Stomach (tissue), 9 donors: Measurements from ENCODE around the gene GLP2R. TPM values are rescaled to one million over a fixed set of nuclear protein-coding genes. Genes with fewer than 3 reads are reported as not detected.

Experiments
- DNase-seq, 2 donors: peaks; one replicate each; pipeline versions ENCODE4 v3.0.0 to v3.0.0-alpha.2; 2013 to 2019
- H3K27ac ChIP-seq, 5 donors: fragments of 200-600 bp in 4 of 5; sonication (generic) in 4 of 5; one replicate each; pipeline ENCODE4 v1.5.1; 2013 to 2019; ENCODE audit warnings: mild to moderate bottlenecking in 1 of 5, moderate library complexity in 1 of 5
- H3K27me3 ChIP-seq, 3 donors: fragments of 200-600 bp; sonication (generic); one replicate each; pipeline ENCODE4 v1.5.1; 2017 to 2019; ENCODE audit warnings: mixed run types in 1 of 3
- H3K36me3 ChIP-seq, 4 donors: fragments of 200-600 bp; sonication (generic); 1 replicate in 3 of 4; 2 replicates in 1 of 4; pipeline ENCODE4 v1.5.1; 2016 to 2019
- H3K4me1 ChIP-seq, 4 donors: fragments of 200-600 bp; sonication (generic); one replicate each; pipeline ENCODE4 v1.5.1; 2016 to 2019
- H3K4me3 ChIP-seq, 4 donors: fragments of 200-600 bp; sonication (generic) in 3 of 4; one replicate each; pipeline ENCODE4 v1.5.1; 2016 to 2019; ENCODE audit warnings: mild to moderate bottlenecking in 1 of 4
- H3K9me3 ChIP-seq, 4 donors: fragments of 200-600 bp; sonication (generic); one replicate each; pipeline ENCODE4 v1.5.1; 2016 to 2019
- EP300 ChIP-seq: sonication (generic); formaldehyde crosslinking; IDR thresholded peaks from one replicate; pipeline ENCODE4 v1.6.1; 2017; ENCODE audit warnings: antibody characterized with exemption
- POLR2A ChIP-seq, 4 donors: fragments of 450-650 bp; IDR thresholded peaks; one replicate each; pipeline ENCODE4 v1.6.1; 2016; ENCODE audit warnings: antibody characterized with exemption in 4 of 4, control low read depth in 2 of 4, mild to moderate bottlenecking in 1 of 4, moderate library complexity in 1 of 4
- POLR2AphosphoS5 ChIP-seq, 3 donors: sonication (generic); formaldehyde crosslinking; IDR thresholded peaks; one replicate each; pipeline ENCODE4 v1.6.1; 2016; ENCODE audit warnings: antibody characterized with exemption in 3 of 3
- WGBS, 5 donors: extraction: QIAGEN DNeasy Blood & Tissue Kit in 3 of 5; methylation state at CpG; one replicate each; pipeline versions ENCODE4 v1.1.5 to v1.1.7; 2013 to 2018; 5-methylcytosine and 5-hydroxymethylcytosine counted together
- intact Hi-C: fragments of 100-400 bp; cut with DNase I; formaldehyde crosslinking; loops from one replicate; pipeline ENCODE4 v1.15.1; 2023; ENCODE audit warnings: low total_unique reads
- polyA plus RNA-seq, 3 donors: library from polyadenylated mRNA; stranded (reverse); fragments of 200-250 nt; gene quantifications; one replicate each; pipeline ENCODE4 v1.2.3, GENCODE V29; 2013
- total RNA-seq, 5 donors: library from RNA; depleted of rRNA; stranded (reverse); fragments of >200 nt; gene quantifications; one replicate each; pipeline versions ENCODE4 v1.1.0 to v1.2.3, GENCODE V29; 2014 to 2016
- TF ChIP-seq, protein P1 (sequence below), 7 experiments: fragments of 450-650 bp in 4 of 7; fragments of 200-600 bp in 3 of 7; sonication (generic) in 3 of 7; IDR thresholded peaks; one replicate each; pipeline ENCODE4 v1.5.1; 2016 to 2019; ENCODE audit warnings: antibody characterized with exemption in 7 of 7, control low read depth in 2 of 7, mild to moderate bottlenecking in 1 of 7
- donor health status: healthy with polysubstance abuse.
- donor health status: Bipolar disorder and iron deficiency.
- donor health status: healthy.

The GLP2R gene
- total and polyA plus RNA-seq, 8 donors = 0.40 to 15.4 (median 5.8) TPM

DNA sequence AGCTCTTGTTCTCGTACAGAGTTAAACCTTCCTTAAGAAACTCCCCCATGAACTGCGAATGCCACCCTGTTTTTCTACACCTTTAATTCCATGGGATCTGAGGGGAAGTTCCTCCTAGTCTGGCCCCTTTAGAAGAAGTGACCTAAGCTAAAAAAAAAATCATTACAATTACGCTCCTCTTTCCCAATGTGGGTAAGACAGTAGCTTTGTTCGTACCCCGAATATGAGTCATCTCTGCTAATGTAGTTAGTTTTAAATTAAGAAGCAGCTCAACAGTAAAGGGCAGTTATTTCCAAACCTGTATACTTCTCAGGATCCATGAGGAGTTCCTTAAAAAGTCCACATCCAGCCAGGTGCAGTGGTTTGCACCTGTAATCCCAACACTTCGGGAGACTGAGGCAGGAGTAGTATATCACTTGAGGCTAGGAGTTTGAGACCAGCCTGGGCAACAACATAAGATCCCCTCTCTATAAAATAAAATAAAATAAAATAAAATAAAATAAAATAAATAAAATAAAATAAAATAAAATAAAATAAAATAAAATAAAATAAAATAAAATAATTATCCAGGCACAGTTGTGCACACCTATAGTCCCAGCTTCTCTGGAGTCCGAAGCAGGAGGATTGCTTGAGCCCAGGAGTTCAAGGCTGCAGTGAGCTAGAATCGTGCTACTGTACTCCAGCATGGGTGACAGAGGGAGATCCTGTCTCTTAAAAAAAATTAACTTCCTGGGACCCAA is 53.2 kb downstream of the GLP2R start:
- Histone ChIP-seq H3K27ac (no peak overlapping the region), H3K9me3 (peaks cover 0 to 24% (median 22%) of the 10 kb centered on the region in 4 donors), H3K4me1 (peaks cover 0 to 20% (median 7%) of the 10 kb centered on the region in 4 donors), H3K27me3 (peaks cover 0 to 4% (median 0%) of the 10 kb centered on the region in 3 donors), H3K4me3 (no peak overlapping the region), H3K36me3 (no peaks in the 10 kb centered on the region)
- intact Hi-C loops = no loop called here
- TF ChIP-seq, protein P1, sequence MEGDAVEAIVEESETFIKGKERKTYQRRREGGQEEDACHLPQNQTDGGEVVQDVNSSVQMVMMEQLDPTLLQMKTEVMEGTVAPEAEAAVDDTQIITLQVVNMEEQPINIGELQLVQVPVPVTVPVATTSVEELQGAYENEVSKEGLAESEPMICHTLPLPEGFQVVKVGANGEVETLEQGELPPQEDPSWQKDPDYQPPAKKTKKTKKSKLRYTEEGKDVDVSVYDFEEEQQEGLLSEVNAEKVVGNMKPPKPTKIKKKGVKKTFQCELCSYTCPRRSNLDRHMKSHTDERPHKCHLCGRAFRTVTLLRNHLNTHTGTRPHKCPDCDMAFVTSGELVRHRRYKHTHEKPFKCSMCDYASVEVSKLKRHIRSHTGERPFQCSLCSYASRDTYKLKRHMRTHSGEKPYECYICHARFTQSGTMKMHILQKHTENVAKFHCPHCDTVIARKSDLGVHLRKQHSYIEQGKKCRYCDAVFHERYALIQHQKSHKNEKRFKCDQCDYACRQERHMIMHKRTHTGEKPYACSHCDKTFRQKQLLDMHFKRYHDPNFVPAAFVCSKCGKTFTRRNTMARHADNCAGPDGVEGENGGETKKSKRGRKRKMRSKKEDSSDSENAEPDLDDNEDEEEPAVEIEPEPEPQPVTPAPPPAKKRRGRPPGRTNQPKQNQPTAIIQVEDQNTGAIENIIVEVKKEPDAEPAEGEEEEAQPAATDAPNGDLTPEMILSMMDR (IDR thresholded peaks at IDR 0.05) = no peak
- TF ChIP-seq POLR2AphosphoS5 (IDR thresholded peaks at IDR 0.05) (no peak), EP300 (no peak), POLR2A (IDR thresholded peaks at IDR 0.05) (no peak)
- no peak for DNase-seq
- 81 to 89% (median 85%) methylated on average over 8 of the region's 8 CpGs for WGBS, 5 donors

DNA sequence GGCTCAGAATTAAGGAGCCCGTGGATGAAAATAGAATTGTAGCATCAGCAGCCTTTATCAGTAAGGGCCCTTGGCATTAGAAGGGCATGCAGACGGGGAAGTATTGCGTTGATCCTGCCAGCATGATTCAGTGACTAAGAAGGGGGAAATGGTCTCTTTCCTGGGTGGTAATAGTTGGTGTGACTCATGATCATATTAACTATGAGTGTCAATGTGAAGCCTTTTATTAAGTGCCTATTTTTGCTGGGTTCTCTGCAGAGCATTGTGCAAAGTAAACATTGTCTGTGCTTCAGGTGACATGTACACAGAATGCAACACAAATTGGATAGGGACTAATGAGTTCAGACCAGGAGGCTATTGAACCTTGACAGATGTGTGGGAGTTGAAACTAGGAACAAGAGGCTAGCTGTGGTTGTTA is 54.9 kb downstream of the GLP2R start:
- H3K4me1 ChIP-seq = peaks cover 0 to 8% (median 3%) of the 10 kb centered on the region in 4 donors
- H3K9me3 ChIP-seq = peaks cover 0 to 29% (median 25%) of the 10 kb centered on the region in 4 donors
- H3K36me3 ChIP-seq = no peaks in the 10 kb centered on the region
- WGBS, 5 donors = 69 to 87% (median 82%) methylated on average over 3 of the region's 3 CpGs
- TF ChIP-seq POLR2AphosphoS5 (IDR thresholded peaks at IDR 0.05) = no peak
- TF ChIP-seq, protein P1 (IDR thresholded peaks at IDR 0.05) = no peak
- no peak for TF ChIP-seq EP300
- TF ChIP-seq POLR2A (IDR thresholded peaks at IDR 0.05) = no peak
- no peak overlapping the region for H3K4me3 ChIP-seq
- no peak for DNase-seq
- intact Hi-C loops = no loop called here
- H3K27me3 ChIP-seq = no peaks in the 10 kb centered on the region
- H3K27ac ChIP-seq = no peak overlapping the region

DNA sequence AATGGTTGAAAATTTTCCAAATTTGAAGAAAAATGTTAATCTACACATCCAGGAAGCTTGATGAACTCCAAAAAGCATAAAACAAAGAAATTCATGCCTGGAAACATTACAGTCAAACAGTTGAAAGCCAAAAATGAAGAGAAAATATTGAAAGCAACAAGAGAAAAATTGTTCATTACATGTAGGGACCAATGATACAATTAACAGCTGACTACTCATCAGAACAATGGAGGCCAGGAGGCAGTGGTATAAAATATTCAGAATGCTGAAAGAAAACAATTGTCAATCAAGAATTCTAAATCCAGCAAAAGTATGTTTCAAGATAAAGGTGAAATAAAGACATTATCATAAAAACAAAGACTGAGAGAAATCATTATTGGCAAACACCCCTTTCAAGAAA is 57.7 kb downstream of the GLP2R start:
- DNase-seq = no peak

DNA sequence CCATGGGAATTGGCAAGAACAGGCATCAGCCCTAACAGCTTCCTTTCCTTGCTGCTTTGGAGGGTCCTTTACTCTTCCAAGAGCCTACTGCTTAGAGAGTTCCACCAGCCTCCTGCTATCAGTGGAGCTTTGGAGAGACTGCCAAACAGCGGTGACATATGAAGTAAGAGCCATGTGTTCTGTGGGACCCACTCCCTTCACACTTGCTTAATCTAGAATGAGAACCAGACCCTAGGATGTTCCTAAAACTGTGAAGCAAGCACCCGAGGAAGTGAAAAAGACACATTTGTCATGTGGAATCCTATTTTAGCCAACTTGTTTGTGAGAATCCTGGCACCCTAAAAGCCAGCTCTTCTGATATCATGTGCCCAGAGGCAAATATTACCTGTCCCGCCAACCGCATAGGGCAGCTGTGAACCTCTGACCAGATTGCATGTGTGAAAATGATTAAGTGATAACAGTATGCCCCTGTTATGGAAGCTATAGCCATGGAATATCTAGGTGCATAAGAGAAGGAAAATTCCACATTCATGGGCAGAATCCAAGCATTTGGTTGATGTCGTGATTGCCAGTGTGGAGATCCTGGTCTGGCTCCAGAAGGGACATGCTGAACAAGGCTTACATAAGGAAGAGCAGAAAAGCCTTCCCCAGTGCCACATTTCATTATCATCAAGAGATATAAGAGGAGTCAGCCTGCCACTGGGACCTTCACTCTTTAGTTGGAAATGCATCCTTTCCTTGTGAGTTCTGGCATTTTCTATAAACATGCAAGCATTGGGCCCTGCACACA is 60.6 kb downstream of the GLP2R start:
- Histone ChIP-seq H3K36me3 (no peaks in the 10 kb centered on the region), H3K27ac (no peak overlapping the region), H3K9me3 (peaks cover 0 to 29% (median 25%) of the 10 kb centered on the region in 4 donors), H3K4me3 (no peak overlapping the region), H3K4me1 (no peaks in the 10 kb centered on the region), H3K27me3 (no peaks in the 10 kb centered on the region)
- intact Hi-C loops = no loop called here
- no peak for TF ChIP-seq POLR2AphosphoS5 (IDR thresholded peaks at IDR 0.05)
- no peak for TF ChIP-seq EP300
- TF ChIP-seq, protein P1 (IDR thresholded peaks at IDR 0.05) = no peak
- no peak for TF ChIP-seq POLR2A (IDR thresholded peaks at IDR 0.05)
- no peak for DNase-seq
- 82 to 93% (median 88%) methylated on average over 5 of the region's 5 CpGs for WGBS, 5 donors

More for the DNA sequence above, 57.7 kb downstream of the GLP2R start:
- Histone ChIP-seq H3K27me3 (no peaks in the 10 kb centered on the region), H3K9me3 (peaks cover 0 to 29% (median 25%) of the 10 kb centered on the region in 4 donors), H3K36me3 (no peaks in the 10 kb centered on the region), H3K4me1 (no peaks in the 10 kb centered on the region), H3K4me3 (no peak overlapping the region), H3K27ac (no peak overlapping the region)
- TF ChIP-seq POLR2A (IDR thresholded peaks at IDR 0.05) (no peak), POLR2AphosphoS5 (IDR thresholded peaks at IDR 0.05) (no peak), EP300 (no peak)
- TF ChIP-seq, protein P1 (IDR thresholded peaks at IDR 0.05) = no peak
- intact Hi-C loops = no loop called here
